Peyer's patch (tissue), 4 donors: ENCODE data around the gene NRAS.

Experiments used
- CTCF ChIP-seq, 6 experiments: fragments of 450-650 bp in 4 of 6; fragments of 200-600 bp in 2 of 6; sonication (generic) in 1 of 6; IDR thresholded peaks; one replicate each; pipeline ENCODE4 v1.5.1; 2017 to 2019; ENCODE audit warnings: antibody characterized with exemption in 6 of 6, mild to moderate bottlenecking in 3 of 6, moderate library complexity in 1 of 6
- POLR2A ChIP-seq, 2 donors: fragments of 450-650 bp; IDR thresholded peaks; one replicate each; pipeline ENCODE4 v1.5.1; 2017; ENCODE audit warnings: antibody characterized with exemption in 2 of 2, mild to moderate bottlenecking in 2 of 2, moderate library complexity in 2 of 2

GRCh38 chr1:114764689-114765088 is 48.1 kb upstream of the NRAS start:
- no peak for TF ChIP-seq CTCF (IDR thresholded peaks at IDR 0.05)
- TF ChIP-seq POLR2A (IDR thresholded peaks at IDR 0.05), result no peak
